KOPT-K1 (cell line): ENCODE measurements around the gene HS1BP3.

Experiments
- H3K27ac ChIP-seq: fragments of 200-600 bp; sonication (generic); 2 replicates; pipeline ENCODE4 v1.5.1; 2016; ENCODE audit warnings: antibody characterized with exemption, mild to moderate bottlenecking, low read depth, low read length; ENCODE audit not compliant: poor library complexity, severe bottlenecking
- H3K36me3 ChIP-seq: fragments of 200-600 bp; sonication (generic); 2 replicates; pipeline ENCODE4 v1.5.1; 2017; ENCODE audit warnings: antibody characterized with exemption, mild to moderate bottlenecking, low read length, moderate library complexity; ENCODE audit not compliant: insufficient read depth
- H3K9me3 ChIP-seq: fragments of 200-600 bp; sonication (generic); 2 replicates; pipeline ENCODE4 v1.5.1; 2017; ENCODE audit warnings: antibody characterized with exemption, low read length, mild to moderate bottlenecking; ENCODE audit not compliant: insufficient read depth, poor library complexity, severe bottlenecking

Gene HS1BP3

GRCh38 chr2:20625491-20626391 is 25.2 kb downstream of the HS1BP3 start:
- Histone ChIP-seq H3K36me3 (no peaks in the 10 kb centered on the region), H3K27ac (no peak overlapping the region), H3K9me3 (no peaks in the 10 kb centered on the region)

DNA sequence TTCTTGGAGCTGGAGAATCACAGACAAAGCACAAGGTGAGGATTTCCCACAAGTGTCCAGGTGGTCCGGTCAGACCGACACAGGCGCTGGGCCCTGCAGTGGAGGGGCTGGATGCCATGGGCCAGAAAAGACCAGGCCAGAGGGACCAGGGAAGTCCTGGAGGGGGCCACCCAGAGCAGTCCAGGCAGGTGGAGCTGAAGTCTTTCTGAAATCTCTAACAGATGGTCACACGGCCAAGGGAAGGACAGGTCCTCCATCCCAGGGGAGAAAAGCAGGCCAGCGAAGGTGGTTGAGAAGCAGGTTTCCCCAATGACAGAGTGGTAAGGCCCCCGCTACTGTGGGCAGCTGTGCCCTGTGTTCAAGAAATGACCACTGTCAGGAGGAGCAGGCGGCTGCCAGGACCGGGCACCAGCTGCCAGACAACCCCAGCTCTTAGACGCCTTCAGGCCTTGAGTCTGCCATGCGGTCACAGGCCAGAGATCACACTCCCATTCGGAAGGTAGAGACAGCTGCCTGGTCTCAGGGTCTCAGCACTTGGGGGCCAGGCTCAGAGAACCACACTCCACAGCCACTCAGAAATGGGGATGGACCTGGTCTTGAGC is 25.9 kb downstream of the HS1BP3 start:
- Histone ChIP-seq H3K9me3 (no peaks in the 10 kb centered on the region), H3K36me3 (no peaks in the 10 kb centered on the region), H3K27ac (no peak overlapping the region)

- Histone ChIP-seq H3K9me3 (no peaks in the 10 kb centered on the region), H3K36me3 (no peaks in the 10 kb centered on the region)
Observed at GRCh38 chr2:20624156-20624883, 26.6 kb downstream of the HS1BP3 start.

DNA sequence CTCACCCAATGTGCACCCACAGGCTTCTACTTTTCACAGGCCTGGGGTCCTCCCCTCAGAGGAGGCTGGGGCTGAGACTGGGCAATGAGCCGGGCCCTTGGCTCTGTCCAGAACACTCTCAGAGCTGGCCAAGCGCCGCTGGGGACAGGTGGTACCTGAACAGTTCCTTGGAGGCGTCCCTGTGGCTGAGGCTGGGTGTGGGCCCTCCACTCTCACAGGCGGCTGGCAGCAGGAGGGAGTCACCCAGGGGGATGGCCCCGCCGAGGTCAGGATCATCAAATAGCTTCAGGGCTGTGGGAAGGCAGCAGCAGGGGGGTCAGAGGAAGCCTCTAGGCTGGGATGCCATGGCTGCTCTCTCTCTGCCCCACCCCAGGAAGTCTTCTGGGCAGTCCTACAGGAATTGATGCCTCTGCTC is 27.1 kb downstream of the HS1BP3 start:
- no peaks in the 10 kb centered on the region for H3K9me3 ChIP-seq
- no peak overlapping the region for H3K27ac ChIP-seq
- H3K36me3 ChIP-seq, result no peaks in the 10 kb centered on the region

More at GRCh38 chr2:20624156-20624883, 26.6 kb downstream of the HS1BP3 start:
- no peak overlapping the region for H3K27ac ChIP-seq

GRCh38 chr2:20623241-20623640 is 27.7 kb downstream of the HS1BP3 start:
- H3K27ac ChIP-seq, result no peak overlapping the region
- no peaks in the 10 kb centered on the region for H3K9me3 ChIP-seq
- H3K36me3 ChIP-seq, result no peaks in the 10 kb centered on the region

- H3K27ac ChIP-seq, result no peak overlapping the region
- no peaks in the 10 kb centered on the region for H3K36me3 ChIP-seq
- no peaks in the 10 kb centered on the region for H3K9me3 ChIP-seq
Observed at GRCh38 chr2:20622731-20623130, 28.2 kb downstream of the HS1BP3 start.

DNA sequence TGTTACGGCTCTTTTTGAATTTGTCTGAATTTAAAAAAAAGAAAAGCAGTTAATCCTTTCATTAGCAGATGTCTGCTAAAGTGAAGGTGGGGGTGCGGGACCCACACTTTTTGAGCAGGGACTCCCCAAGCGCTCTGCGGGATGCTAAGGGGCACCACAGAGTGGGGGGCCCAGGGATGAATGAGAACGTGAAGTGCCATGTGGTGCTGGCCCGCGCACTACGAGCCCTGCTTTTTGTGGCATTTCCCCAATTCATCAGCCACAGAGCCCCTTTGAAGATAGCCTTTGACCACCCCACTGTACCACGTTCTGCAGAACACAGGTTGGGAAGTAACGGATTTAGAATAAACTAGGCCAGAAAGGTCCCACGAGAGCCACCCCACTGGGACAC is 28.6 kb downstream of the HS1BP3 start:
- Histone ChIP-seq H3K36me3 (no peaks in the 10 kb centered on the region), H3K9me3 (no peaks in the 10 kb centered on the region), H3K27ac (no peak overlapping the region)

- no peaks in the 10 kb centered on the region for H3K36me3 ChIP-seq
Observed at GRCh38 chr2:20621366-20622295, 29.3 kb downstream of the HS1BP3 start.

DNA sequence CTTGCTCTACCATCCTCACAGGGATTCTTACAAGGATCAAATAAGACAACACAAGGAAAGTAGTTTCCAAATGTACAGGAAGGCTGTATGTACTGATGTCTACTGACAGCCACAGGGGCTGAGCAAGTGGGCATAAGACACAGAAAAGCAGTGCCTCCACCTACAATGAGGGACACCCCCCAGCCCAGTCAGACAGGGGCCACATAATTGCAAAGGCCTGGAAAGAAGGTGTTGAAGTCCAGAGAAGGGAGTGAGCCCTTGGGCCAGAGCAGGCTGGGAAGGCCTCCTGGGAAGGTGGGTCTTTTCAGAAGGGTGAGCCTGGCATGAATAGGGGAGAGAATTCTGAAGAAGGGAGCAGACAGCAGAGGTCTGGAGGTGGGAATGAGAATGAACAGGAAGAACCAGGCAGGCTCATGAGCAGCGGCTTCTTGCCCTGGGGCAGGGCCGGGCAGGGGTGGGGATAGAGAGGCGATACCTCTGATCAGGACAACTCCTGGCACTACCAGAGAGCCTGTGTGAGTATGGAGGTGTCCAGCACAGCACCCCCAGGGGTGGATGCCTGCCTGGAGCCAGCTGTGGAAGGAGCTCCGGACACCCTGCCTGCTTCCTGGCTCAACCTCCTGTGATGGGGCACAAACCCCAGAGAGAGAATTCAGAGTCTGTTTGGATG is 30.1 kb downstream of the HS1BP3 start:
- H3K36me3 ChIP-seq, result no peaks in the 10 kb centered on the region
- H3K27ac ChIP-seq, result no peak overlapping the region
- H3K9me3 ChIP-seq, result no peaks in the 10 kb centered on the region

More at GRCh38 chr2:20621366-20622295, 29.3 kb downstream of the HS1BP3 start:
- Histone ChIP-seq H3K27ac (no peak overlapping the region), H3K9me3 (no peaks in the 10 kb centered on the region)

DNA sequence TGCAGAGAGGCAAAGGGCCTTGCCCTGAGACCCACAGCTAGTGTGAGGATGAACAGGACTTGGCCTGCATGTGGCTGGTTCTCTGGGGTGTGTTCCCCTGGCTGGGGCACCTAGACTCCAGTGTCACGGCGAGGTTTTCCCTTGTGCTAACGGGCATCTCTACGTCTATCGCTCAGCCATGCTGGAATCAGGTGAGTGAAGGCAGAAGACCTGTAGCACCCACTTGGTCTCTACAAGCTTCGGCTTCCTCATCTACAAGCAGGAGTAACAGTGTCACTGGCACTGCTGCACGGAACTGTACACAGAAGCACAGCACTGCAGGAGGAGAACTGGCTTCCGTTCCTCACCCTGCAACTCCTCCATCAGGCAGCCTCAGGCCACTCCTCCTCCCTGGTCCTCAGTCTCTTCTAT is 30.6 kb downstream of the HS1BP3 start:
- Histone ChIP-seq H3K27ac (no peak overlapping the region), H3K36me3 (no peaks in the 10 kb centered on the region), H3K9me3 (no peaks in the 10 kb centered on the region)

- Histone ChIP-seq H3K27ac (no peak overlapping the region), H3K36me3 (no peaks in the 10 kb centered on the region), H3K9me3 (no peaks in the 10 kb centered on the region)
Observed at GRCh38 chr2:20619624-20620024, 31.3 kb downstream of the HS1BP3 start.

- H3K36me3 ChIP-seq, result no peaks in the 10 kb centered on the region
- H3K27ac ChIP-seq, result no peak overlapping the region
- H3K9me3 ChIP-seq, result no peaks in the 10 kb centered on the region
Observed at GRCh38 chr2:20618886-20619521, 31.9 kb downstream of the HS1BP3 start.

- Histone ChIP-seq H3K9me3 (no peaks in the 10 kb centered on the region), H3K27ac (no peak overlapping the region), H3K36me3 (no peaks in the 10 kb centered on the region)
Observed at GRCh38 chr2:20618468-20618885, 32.4 kb downstream of the HS1BP3 start.
